Amniotic stem cell (primary cell): ENCODE results near the gene ARHGAP15.

Source experiments
- DNase-seq: peaks from one replicate; lab custom pipeline; 2025; lab: John Stamatoyannopoulos, UW

ARHGAP15 gene

DNA sequence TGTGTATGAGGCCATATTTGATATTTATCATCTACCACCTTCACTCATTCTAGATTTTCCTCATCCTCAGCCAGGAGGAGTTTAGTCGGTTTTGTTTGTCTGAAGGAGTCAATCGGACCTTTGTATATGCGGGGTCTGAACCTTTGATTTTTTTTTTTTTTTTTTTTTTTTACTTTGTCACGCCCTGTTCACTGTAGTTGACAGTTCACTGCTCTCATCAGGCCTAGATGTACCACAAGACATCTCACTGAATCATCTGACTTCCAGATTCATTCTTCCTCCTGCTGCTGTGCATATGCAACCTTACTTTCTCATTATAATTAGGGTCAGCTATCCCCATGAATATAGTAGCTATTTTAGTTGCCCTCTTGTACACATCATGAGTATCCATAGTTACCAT lies 133.2 kb downstream of the ARHGAP15 start:
- DNase-seq, result no peak

DNA sequence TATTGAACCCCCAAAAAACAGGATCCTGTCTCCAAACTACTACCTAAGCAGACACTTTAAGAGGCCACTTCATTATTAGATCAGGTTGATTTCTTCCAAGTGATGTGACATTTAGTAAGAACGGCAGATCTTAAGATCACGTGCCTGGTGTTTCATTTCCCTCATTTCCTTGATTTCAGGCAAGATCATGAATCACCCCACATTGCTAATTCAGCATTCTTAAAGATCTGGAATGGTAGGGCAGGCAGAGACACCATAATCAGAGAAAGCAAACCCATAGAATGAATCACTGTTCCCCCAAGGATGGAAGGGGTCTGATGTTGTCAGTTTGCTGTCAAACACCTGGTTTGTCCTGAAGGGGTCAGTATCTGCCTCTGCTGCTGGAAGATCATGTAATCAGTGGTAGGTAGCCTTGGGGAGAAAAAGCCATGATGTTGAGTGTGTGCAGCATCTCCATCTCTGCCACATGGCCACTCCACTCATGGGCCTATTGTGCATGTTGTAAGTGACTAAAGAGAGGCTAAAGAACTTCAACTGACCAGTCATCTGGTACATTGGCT lies 133.9 kb downstream of the ARHGAP15 start:
- DNase-seq, result no peak

DNA sequence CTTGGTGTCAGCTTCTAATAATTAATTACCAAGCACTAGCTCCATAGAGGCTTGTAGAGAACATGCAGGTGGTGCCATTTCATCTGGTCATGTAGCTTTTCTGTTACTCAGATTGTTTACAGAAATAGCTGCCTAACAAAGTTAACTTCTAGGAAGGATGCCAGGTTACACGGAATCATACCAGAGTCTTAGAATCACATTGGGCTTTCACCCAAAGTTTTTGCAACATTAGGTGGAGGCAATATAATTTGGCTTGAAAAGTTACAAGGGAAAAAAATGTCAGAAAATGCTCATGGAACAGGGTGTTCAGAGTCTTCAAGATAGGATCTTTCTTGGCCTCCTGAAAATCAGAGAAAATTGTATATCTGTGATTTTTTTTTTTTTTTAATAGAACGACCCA lies 135.6 kb downstream of the ARHGAP15 start:
- peak; percentile 87 for DNase-seq

- DNase-seq, result no peak
Measured at GRCh38 chr2:143279672-143280071, 150.5 kb downstream of the ARHGAP15 start.

DNA sequence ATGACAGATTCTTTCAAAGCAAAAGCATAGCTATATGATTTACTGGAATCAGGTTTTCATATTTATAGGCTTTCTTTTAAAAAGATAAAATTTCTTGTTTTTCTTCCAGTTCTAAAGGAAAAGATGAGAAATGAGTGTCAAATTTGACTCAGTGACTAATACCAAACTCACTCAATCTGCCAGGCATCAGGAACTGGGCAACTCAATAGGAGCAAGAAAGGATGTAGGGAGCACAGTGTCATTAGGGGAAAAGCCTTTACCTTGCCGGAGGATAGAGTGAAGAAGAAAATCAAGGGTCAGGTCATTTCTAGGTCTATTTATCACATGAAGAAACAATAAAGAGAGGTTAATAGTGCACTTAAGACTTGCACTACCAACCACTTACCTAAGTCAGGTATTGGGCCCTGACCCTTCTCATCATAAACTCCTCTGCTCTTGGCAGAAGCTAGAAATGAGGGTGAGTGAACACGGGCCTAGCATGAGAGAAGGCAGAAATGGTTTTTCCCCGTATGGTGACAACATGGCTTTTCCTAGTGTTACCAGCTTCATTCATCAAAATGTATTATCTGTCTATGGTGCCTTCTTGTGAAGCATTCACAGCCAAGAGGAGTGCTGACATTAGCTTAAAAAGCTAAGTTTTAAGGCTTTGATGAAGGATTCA lies 151.0 kb downstream of the ARHGAP15 start:
- no peak for DNase-seq

DNA sequence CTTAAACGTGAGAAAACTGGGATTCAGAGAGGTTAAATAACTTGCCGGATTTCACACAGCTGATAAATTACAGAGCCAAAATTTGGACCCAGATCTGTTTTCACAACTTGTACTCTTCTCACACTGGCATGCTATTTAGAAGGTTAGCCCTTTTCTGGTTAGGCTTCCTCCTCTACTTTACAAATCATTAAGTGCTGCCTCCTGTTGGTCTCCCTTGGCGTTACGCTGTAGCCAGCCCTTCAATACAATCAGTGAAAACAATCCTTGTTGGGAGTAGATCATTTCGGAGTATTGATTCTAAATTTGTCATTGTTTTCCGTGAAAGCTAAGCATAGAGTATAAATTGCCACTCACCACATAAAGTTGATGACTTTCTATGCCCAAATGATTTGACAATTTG lies 153.5 kb downstream of the ARHGAP15 start:
- DNase-seq, result no peak

DNA sequence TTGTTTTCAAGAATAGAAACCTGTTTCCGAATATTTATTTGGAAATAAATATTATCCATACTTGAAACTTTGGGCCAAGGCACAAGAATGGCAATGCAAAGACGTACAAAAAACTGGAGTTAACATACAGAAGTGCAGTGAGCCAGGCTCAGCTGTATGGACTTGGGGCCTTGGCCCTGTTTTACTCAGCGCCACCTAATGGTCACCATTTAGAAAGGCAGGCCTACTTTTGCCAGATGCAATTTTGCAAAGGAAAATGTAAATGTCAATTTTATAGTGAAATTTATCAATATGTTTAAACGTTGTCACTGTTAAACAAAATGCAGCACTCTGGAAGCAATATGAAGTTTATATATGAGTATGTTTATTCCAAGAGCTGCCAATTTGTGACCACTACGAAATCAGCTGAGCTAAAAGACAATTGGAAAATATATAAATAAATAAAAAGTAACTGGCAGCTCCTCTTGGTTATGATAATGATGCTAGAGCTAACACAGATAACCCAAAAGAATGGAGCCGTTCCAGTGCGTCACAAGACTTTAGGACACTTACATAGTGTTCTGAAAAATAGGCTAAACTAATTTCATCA lies 155.0 kb downstream of the ARHGAP15 start:
- DNase-seq, result peak; percentile 1

- no peak for DNase-seq
Measured at GRCh38 chr2:143289025-143289424, 159.8 kb downstream of the ARHGAP15 start.

- DNase-seq, result no peak
Measured at GRCh38 chr2:143290221-143290620, 161.0 kb downstream of the ARHGAP15 start.

GRCh38 chr2:143294068-143294467 lies 164.8 kb downstream of the ARHGAP15 start:
- DNase-seq, result no peak

GRCh38 chr2:143296089-143296488 lies 166.9 kb downstream of the ARHGAP15 start:
- DNase-seq, result no peak

DNA sequence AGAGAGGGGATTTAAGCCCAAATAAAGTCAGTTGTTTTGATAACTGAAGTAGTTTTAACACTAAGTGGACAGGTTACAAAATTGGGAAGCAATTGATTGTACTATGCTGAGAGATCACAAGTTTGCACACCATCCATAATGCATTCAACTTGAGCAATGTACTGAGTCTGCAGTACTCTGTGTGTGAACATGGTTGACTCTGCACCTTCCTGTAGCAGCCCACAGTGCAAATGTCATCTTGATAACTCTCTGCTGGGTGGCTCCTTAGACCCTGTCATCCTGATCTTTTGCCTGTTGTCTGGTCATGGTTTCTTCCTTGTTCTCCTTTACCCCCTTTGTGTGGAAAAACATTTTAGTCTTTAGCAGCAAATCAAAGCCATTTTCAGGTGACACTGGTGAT lies 168.0 kb downstream of the ARHGAP15 start:
- DNase-seq, result no peak

GRCh38 chr2:143300536-143300935 lies 171.3 kb downstream of the ARHGAP15 start:
- no peak for DNase-seq

- no peak for DNase-seq
Measured at GRCh38 chr2:143311426-143311825, 182.2 kb downstream of the ARHGAP15 start.

- DNase-seq, result no peak
Measured at GRCh38 chr2:143312441-143312840, 183.2 kb downstream of the ARHGAP15 start.

DNA sequence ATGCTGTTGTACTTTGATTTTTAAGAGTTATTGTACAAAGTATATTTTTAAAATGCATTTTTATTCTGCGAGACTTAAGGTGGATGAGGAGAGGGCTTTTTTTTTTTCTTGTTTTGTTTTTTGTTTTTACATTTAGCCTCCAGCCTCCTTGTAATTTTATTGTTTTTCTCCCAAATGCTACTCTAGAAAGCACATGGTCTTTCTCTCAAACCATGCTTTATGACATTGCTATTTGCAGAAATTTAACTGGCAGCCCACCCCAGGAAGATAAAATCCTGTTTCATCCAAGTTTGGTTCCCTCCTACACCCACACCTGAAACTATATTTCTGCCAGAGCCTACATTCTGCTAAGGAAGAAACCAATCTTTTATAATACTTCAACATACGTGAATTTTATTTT lies 184.6 kb downstream of the ARHGAP15 start:
- DNase-seq, result no peak

- no peak for DNase-seq
Measured at GRCh38 chr2:143321994-143322393, 192.8 kb downstream of the ARHGAP15 start.

DNA sequence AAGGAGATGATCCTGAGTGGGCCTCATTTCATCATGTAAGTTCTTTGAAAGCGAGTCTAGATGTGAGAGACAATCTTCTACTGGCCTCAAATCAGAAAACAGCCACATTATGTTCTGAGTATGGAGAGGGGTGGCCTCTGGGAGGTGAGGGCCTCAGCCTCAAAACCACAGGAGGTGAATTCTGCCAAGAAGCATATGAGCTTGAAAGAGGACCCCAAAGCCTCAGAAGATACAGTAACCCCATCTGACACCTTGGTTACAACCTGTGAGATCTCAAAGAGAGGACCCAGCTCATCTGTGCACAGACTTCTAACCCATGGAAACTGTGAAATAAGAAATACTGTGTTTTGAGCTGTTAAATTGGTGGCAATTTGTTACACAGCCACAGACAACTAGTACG lies 200.1 kb downstream of the ARHGAP15 start:
- DNase-seq, result no peak

- DNase-seq, result no peak
Measured at GRCh38 chr2:143333168-143333791, 204.1 kb downstream of the ARHGAP15 start.

- no peak for DNase-seq
Measured at GRCh38 chr2:143333847-143334246, 204.6 kb downstream of the ARHGAP15 start.

GRCh38 chr2:143334837-143335236 lies 205.6 kb downstream of the ARHGAP15 start:
- no peak for DNase-seq

DNA sequence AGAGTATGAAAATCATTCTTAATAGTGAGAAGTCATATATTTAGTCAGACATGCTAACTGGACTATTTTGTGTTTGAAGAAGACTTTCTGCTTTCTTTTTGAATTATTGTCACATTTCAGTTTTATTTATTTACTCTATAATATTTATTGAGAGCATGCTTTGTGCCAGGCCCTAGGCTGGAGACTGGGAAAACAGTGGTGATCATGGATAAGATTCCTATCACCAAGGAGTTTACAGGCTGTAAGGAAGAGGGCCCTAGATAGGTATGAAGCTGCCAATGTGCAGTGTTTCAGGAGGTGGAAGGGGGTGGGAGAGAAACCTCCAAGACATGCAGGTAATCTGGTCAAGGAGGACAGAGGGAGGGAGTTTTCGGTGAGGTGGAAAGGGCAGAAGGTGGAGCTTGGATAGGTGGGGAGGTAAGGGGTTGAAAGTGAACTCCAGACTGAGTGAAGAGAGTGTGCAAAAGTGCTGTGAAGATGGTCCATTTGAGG lies 207.5 kb downstream of the ARHGAP15 start:
- no peak for DNase-seq

- DNase-seq, result no peak
Measured at GRCh38 chr2:143341478-143341877, 212.3 kb downstream of the ARHGAP15 start.
